RWPE1 (cell line): ENCODE measurements around the gene NTSR1.
A peak's percentile ranks its signal among the peaks of the same experiment; 100 is the strongest.

Experiments used
- CTCF ChIA-PET: fragments of 350-600 bp; sonication (Branson Sonifier 250); formaldehyde crosslinking; extraction: SDS; loops from one replicate; lab custom pipeline; 2021; lab: Yijun Ruan, JAX
- POLR2A ChIA-PET: fragments of 400-600 bp; formaldehyde crosslinking; extraction: SDS; loops from one replicate; lab custom pipeline; 2020; ENCODE audit warnings: antibody characterized with exemption; ENCODE audit not compliant: low non-redundant PET; lab: Yijun Ruan, JAX
- DNase-seq: peaks from one replicate; pipeline ENCODE4 v3.0.0; 2012; ENCODE audit warnings: low spot score
- H3K27ac ChIP-seq: fragments of 450-650 bp; 2 replicates; pipeline ENCODE4 v1.5.1; 2017
- TF ChIP-seq, protein P1 (sequence below): fragments of 450-650 bp; conservative IDR thresholded peaks from 2 replicates; pipeline ENCODE4 v1.5.1; 2017; ENCODE audit warnings: low read depth, mild to moderate bottlenecking

Gene NTSR1

DNA sequence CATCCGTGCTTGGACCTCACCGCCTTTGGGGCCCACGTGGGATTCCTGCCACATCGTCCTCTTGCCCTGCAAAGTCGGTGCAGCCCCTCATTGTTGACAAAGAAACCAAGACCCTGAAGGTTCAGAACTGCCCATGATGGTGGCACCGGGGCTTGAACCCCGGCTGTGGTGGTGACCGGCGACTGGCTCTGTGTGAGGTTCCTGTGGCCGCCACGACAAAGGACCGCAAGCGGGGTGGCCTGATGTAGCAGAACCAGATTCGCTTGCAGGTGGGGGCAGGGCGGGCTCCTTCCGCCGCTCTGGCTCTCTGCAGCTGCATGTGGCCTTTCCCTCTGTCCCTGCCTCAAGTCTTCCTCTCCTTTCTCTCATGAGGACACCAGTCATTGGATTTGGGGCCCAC lies 37.6 kb upstream of the NTSR1 start:
- no peak for DNase-seq
- TF ChIP-seq, protein P1, sequence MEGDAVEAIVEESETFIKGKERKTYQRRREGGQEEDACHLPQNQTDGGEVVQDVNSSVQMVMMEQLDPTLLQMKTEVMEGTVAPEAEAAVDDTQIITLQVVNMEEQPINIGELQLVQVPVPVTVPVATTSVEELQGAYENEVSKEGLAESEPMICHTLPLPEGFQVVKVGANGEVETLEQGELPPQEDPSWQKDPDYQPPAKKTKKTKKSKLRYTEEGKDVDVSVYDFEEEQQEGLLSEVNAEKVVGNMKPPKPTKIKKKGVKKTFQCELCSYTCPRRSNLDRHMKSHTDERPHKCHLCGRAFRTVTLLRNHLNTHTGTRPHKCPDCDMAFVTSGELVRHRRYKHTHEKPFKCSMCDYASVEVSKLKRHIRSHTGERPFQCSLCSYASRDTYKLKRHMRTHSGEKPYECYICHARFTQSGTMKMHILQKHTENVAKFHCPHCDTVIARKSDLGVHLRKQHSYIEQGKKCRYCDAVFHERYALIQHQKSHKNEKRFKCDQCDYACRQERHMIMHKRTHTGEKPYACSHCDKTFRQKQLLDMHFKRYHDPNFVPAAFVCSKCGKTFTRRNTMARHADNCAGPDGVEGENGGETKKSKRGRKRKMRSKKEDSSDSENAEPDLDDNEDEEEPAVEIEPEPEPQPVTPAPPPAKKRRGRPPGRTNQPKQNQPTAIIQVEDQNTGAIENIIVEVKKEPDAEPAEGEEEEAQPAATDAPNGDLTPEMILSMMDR: no peak
- ChIA-PET CTCF (interaction anchor here (6.7 kb wide), 1 partner anchor 120 kb away, joined by 70 read pairs; no protein-coding TSS in a partner anchor), POLR2A (no interaction called here)
- peak overlapping the region; percentile 0; the same call in 1 of the 2 replicates for H3K27ac ChIP-seq

DNA sequence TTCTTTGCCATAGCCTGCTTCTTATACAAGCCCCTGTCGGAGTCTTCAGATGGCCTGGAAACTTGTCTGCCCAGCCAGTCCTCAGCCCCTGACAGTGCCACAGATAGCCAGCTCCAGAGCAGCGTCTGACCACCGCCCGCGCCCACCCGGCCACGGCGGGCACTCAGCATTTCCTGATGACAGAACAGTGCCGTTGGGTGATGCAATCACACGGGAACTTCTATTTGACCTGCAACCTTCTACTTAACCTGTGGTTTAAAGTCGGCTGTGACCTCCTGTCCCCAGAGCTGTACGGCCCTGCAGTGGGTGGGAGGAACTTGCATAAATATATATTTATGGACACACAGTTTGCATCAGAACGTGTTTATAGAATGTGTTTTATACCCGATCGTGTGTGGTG lies 36.9 kb upstream of the NTSR1 start:
- ChIA-PET CTCF (interaction anchor here (0.5 to 1.2 kb wide), 2 partner anchors 120 to 203 kb away, joined by 3 to 5 read pairs; no protein-coding TSS in a partner anchor), POLR2A (no interaction called here)
- no peak for DNase-seq
- TF ChIP-seq, protein P1: no peak
- H3K27ac ChIP-seq: no peak overlapping the region; the same call in 1 of the 2 replicates

DNA sequence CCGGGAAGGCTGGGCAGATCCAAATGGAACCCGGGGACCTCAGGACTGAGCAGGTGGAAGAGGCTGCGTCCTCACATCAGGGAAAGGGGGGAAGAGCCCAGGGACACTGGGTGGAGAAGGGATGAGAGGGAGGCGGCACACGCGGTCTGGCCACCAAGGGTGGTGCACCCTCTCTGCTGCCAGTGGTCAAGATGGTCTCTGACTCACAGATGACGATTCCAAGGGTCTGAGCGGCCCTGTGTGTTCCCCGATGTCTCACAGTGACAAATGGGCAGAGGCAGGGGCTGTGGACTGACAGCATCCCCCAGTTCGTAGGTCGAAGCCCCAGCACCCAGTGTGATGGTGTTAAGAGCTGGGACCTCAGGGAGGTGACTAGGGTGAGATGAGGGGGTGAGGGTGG lies 34.3 kb upstream of the NTSR1 start:
- TF ChIP-seq, protein P1: no peak
- no peak for DNase-seq
- POLR2A ChIA-PET: no interaction called here
- CTCF ChIA-PET: interaction anchor here (2.4 kb wide), 1 partner anchor 117 kb away, joined by 11 read pairs; no protein-coding TSS in a partner anchor
- no peak overlapping the region for H3K27ac ChIP-seq

DNA sequence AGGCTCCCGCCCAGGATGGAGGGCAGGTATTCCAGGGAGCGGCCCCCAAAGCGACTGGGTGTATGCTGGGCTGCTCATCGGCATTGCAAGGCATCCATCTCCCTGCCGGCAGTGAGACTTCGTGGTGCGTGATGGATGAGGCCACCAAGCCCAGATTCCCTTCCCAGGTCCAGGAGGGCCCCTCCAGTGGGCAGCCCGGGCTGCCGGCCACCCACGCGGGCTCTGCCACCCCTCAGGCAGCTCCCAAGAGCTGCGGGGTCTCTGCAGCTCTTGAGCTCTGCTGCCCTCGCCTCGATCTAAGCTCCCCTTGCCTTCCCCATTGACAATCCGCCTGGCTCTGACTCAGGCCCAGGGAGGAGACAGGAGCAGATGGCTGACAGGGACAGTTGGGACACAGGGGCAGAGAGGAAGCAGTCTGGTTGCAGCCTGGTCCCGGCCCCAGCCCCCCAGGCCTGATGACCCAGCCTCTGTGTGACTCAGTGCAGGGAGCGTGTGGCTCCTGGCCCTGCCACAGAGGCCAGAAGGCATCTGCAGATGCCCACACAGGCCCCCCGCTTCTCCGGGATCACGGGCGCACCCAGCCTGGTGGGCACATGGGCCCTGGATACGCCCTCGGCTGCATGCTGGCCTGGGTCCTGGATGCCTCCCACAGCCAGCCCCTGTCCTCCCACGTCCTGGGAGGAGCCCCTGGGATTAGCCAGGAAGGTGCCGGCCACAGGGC lies 33.3 kb upstream of the NTSR1 start:
- peak overlapping the region; percentile 5; the same call in 1 of the 2 replicates for H3K27ac ChIP-seq
- POLR2A ChIA-PET: no interaction called here
- no peak for DNase-seq
- TF ChIP-seq, protein P1: no peak
- CTCF ChIA-PET: interaction anchor here (0.6 to 2.4 kb wide), 4 partner anchors 9 to 560 kb away, joined by 3 to 11 read pairs (median 4); no protein-coding TSS in a partner anchor

- CTCF ChIA-PET: interaction anchor here (0.6 kb wide), 1 partner anchor 19 kb away, joined by 4 read pairs; no protein-coding TSS in a partner anchor
- no peak for DNase-seq
- H3K27ac ChIP-seq: peak overlapping the region; percentile 5; the same call in 1 of the 2 replicates
- POLR2A ChIA-PET: no interaction called here
- TF ChIP-seq, protein P1: no peak
Measured at GRCh38 chr20:62675877-62676260, 32.8 kb upstream of the NTSR1 start.

GRCh38 chr20:62676976-62677375 lies 31.7 kb upstream of the NTSR1 start:
- POLR2A ChIA-PET: no interaction called here
- no peak for DNase-seq
- CTCF ChIA-PET: no interaction called here
- no peak overlapping the region for H3K27ac ChIP-seq
- TF ChIP-seq, protein P1: no peak
